Panc1 (cell line): ENCODE data around the gene CD83. TPM values are rescaled to one million over a fixed set of nuclear protein-coding genes. Genes with fewer than 3 reads are reported as not detected.

ENCODE experiments used
- ATAC-seq: fragments of 200-7000 bp; cut with Tn5 transposase; 2 replicates; pipeline ENCODE4 v1.9.1; 2020; ENCODE audit warnings: mild to moderate bottlenecking, moderate library complexity
- BruUV-seq: library from RNA; stranded (reverse); fragments of 400-500 nt; replicated peaks from 2 replicates; lab custom pipeline; 2021; lab: Mats Ljungman, UMichigan
- CTCF ChIA-PET: fragments of 300-600 bp; sonication (Branson Sonifier 250); formaldehyde crosslinking; loops from one replicate; lab custom pipeline; 2022; ENCODE audit warnings: antibody characterized with exemption; lab: Charles Lee
- POLR2A ChIA-PET: fragments of 300-600 bp; sonication (Branson Sonifier 250); formaldehyde crosslinking; loops from one replicate; lab custom pipeline; 2022; ENCODE audit warnings: antibody characterized with exemption; lab: Charles Lee
- DNase-seq: peaks from one replicate; pipeline ENCODE4 v3.0.0-alpha.2; 2010; ENCODE audit warnings: low read depth, low spot score
- H3K27ac ChIP-seq: 2 replicates; pipeline ENCODE4 v1.5.1; 2011; ENCODE audit warnings: mild to moderate bottlenecking, low read length, inconsistent platforms
- H3K27me3 ChIP-seq: fragments of 200-500 bp; sonication (Bioruptor generic); 2 replicates; pipeline ENCODE4 v1.6.0; 2014; ENCODE audit warnings: low read length, inconsistent platforms; ENCODE audit not compliant: control insufficient read depth, insufficient read depth
- H3K36me3 ChIP-seq: fragments of 200-500 bp; sonication (Bioruptor generic); 2 replicates; pipeline ENCODE4 v1.5.1; 2014; ENCODE audit warnings: inconsistent platforms, mild to moderate bottlenecking, low read length, moderate library complexity; ENCODE audit not compliant: control insufficient read depth, insufficient read depth
- H3K4me1 ChIP-seq: 2 replicates; pipeline ENCODE4 v1.5.1; 2011; ENCODE audit warnings: inconsistent platforms, mild to moderate bottlenecking, low read length, moderate library complexity; ENCODE audit not compliant: control insufficient read depth, insufficient read depth
- H3K4me3 ChIP-seq, 2 experiments: 2 replicates each; pipeline ENCODE4 v1.5.1; 2011 to 2012; ENCODE audit warnings: low read depth in 2 of 2, low read length in 2 of 2, mild to moderate bottlenecking in 2 of 2, inconsistent platforms in 1 of 2, moderate library complexity in 1 of 2
- H3K9me3 ChIP-seq: fragments of 200-500 bp; sonication (Bioruptor generic); 2 replicates; pipeline ENCODE4 v1.5.1; 2014; ENCODE audit warnings: low read depth, mild to moderate bottlenecking, inconsistent platforms, low read length, moderate library complexity; ENCODE audit not compliant: control insufficient read depth, insufficient read depth
- POLR2AphosphoS5 ChIP-seq: IDR thresholded peaks from 2 replicates; pipeline ENCODE4 v1.6.1; 2012; ENCODE audit warnings: mild to moderate bottlenecking, low read depth, low read length, moderate library complexity
- SIN3A ChIP-seq: IDR thresholded peaks from 2 replicates; pipeline ENCODE4 v1.6.1; 2012; ENCODE audit warnings: low read depth, mild to moderate bottlenecking, low read length, moderate library complexity, borderline replicate concordance; ENCODE audit not compliant: insufficient read depth
- TCF7L2 ChIP-seq: IDR thresholded peaks from 2 replicates; pipeline ENCODE4 v1.6.1; 2011; ENCODE audit warnings: mild to moderate bottlenecking, low read depth, low read length, inconsistent platforms
- in situ Hi-C: cut with HindIII; loops from 2 replicates; pipeline ENCODE4 v1.10.0; 2016; ENCODE audit warnings: low sequenced_read_pairs, low pct_unique_long_range_greater_than_20kb
- intact Hi-C: fragments of 100-400 bp; cut with micrococcal nuclease; formaldehyde crosslinking; loops from one replicate; pipeline ENCODE4 v1.10.0; 2022; ENCODE audit not compliant: unreplicated experiment
- total RNA-seq: library from RNA; stranded (reverse); gene quantifications from one replicate; pipeline ENCODE4 v1.2.1, GENCODE V29; 2021; ENCODE audit not compliant: unreplicated experiment
- TF ChIP-seq, protein P1 (sequence below), 2 experiments: IDR thresholded peaks; 2 replicates each; pipeline ENCODE4 v1.6.1; 2011 to 2012; ENCODE audit warnings: low read depth in 2 of 2, control low read depth in 1 of 2, low read length in 1 of 2, mild to moderate bottlenecking in 1 of 2, moderate library complexity in 1 of 2; ENCODE audit not compliant: insufficient read depth in 1 of 2
- TF ChIP-seq, protein P2 (sequence below): fragments of 450-650 bp; IDR thresholded peaks from 2 replicates; pipeline ENCODE4 v1.5.1; 2017; ENCODE audit warnings: mild to moderate bottlenecking

The CD83 gene
- total RNA-seq, 1 experiment from 2014 or later, result 5.3 TPM

DNA sequence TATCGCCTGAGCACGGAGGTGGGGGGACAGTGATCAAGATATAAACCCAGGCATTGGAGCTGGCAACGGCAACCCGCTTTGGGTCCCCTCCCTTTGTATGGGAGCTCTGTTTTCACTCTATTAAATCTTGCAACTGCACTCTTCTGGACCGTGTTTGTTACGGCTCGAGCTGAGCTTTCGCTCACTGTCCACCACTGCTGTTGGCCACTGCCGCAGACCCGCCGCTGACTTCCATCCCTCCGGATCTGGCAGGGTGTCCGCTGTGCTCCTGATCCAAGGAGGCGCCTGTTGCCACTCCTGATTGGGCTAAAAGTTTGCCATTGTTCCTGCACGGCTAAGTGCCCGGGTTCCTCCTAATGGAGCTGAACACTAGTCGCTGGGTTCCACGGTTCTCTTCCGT, 48.9 kb upstream of the CD83 start:
- no peaks in the 10 kb centered on the region for H3K4me1 ChIP-seq
- BruUV-seq, result no TSS peak
- POLR2A ChIA-PET, result interaction anchor here (0.6 kb wide), 1 partner anchor 34 kb away, joined by 3 read pairs; no protein-coding TSS in a partner anchor
- ATAC-seq (no peak), DNase-seq (no peak)
- no peaks in the 10 kb centered on the region for H3K36me3 ChIP-seq
- in situ Hi-C loops, result no loop called here
- intact Hi-C loops, result loop anchor here (5.0 kb wide), 1 partner anchor 271 kb away; no protein-coding TSS in a partner anchor
- no peaks in the 10 kb centered on the region for H3K9me3 ChIP-seq
- TF ChIP-seq SIN3A (no peak), TCF7L2 (no peak)
- H3K27me3 ChIP-seq, result no peaks in the 10 kb centered on the region
- no peak overlapping the region for H3K4me3 ChIP-seq
- CTCF ChIA-PET, result interaction anchor here (0.8 kb wide), 1 partner anchor 22 kb away, joined by 3 read pairs; no protein-coding TSS in a partner anchor
- H3K27ac ChIP-seq, result no peak overlapping the region

DNA sequence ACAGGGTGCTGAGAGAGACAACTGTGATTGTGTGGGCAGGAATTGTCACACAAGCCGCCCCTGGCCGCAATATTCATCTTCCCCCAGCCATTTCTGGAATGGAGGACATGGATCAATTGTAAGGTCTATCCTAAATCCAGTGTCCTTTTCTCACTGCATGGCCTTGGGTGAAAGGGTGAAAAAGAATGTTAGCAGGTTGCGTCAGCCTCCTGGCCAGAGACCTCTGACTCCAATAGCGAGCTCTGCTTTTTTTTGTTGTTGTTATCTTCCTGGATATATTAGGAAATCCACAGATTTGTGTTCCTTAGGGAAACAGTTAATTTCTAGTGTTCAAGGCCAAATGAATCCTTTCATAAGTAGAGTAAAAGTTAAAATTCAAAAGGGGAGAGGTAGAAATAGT, 47.1 kb upstream of the CD83 start:
- DNase-seq (no peak), ATAC-seq (no peak)
- no peaks in the 10 kb centered on the region for H3K9me3 ChIP-seq
- in situ Hi-C loops, result no loop called here
- no peaks in the 10 kb centered on the region for H3K36me3 ChIP-seq
- H3K4me1 ChIP-seq, result peaks cover 6% of the 10 kb centered on the region
- BruUV-seq, result no TSS peak
- TF ChIP-seq TCF7L2 (no peak), POLR2AphosphoS5 (no peak), SIN3A (no peak)
- TF ChIP-seq, protein P1, sequence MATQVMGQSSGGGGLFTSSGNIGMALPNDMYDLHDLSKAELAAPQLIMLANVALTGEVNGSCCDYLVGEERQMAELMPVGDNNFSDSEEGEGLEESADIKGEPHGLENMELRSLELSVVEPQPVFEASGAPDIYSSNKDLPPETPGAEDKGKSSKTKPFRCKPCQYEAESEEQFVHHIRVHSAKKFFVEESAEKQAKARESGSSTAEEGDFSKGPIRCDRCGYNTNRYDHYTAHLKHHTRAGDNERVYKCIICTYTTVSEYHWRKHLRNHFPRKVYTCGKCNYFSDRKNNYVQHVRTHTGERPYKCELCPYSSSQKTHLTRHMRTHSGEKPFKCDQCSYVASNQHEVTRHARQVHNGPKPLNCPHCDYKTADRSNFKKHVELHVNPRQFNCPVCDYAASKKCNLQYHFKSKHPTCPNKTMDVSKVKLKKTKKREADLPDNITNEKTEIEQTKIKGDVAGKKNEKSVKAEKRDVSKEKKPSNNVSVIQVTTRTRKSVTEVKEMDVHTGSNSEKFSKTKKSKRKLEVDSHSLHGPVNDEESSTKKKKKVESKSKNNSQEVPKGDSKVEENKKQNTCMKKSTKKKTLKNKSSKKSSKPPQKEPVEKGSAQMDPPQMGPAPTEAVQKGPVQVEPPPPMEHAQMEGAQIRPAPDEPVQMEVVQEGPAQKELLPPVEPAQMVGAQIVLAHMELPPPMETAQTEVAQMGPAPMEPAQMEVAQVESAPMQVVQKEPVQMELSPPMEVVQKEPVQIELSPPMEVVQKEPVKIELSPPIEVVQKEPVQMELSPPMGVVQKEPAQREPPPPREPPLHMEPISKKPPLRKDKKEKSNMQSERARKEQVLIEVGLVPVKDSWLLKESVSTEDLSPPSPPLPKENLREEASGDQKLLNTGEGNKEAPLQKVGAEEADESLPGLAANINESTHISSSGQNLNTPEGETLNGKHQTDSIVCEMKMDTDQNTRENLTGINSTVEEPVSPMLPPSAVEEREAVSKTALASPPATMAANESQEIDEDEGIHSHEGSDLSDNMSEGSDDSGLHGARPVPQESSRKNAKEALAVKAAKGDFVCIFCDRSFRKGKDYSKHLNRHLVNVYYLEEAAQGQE (IDR thresholded peaks at IDR 0.05; ENCODE audit: insufficient read depth in 1 of 2, low read depth in 2 of 2, low read length in 1 of 2), result no peak
- TF ChIP-seq, protein P2, sequence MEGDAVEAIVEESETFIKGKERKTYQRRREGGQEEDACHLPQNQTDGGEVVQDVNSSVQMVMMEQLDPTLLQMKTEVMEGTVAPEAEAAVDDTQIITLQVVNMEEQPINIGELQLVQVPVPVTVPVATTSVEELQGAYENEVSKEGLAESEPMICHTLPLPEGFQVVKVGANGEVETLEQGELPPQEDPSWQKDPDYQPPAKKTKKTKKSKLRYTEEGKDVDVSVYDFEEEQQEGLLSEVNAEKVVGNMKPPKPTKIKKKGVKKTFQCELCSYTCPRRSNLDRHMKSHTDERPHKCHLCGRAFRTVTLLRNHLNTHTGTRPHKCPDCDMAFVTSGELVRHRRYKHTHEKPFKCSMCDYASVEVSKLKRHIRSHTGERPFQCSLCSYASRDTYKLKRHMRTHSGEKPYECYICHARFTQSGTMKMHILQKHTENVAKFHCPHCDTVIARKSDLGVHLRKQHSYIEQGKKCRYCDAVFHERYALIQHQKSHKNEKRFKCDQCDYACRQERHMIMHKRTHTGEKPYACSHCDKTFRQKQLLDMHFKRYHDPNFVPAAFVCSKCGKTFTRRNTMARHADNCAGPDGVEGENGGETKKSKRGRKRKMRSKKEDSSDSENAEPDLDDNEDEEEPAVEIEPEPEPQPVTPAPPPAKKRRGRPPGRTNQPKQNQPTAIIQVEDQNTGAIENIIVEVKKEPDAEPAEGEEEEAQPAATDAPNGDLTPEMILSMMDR, result no peak
- intact Hi-C loops, result no loop called here
- ChIA-PET CTCF (no interaction called here), POLR2A (no interaction called here)
- no peak overlapping the region for H3K27ac ChIP-seq
- no peak overlapping the region for H3K4me3 ChIP-seq
- H3K27me3 ChIP-seq, result no peaks in the 10 kb centered on the region

DNA sequence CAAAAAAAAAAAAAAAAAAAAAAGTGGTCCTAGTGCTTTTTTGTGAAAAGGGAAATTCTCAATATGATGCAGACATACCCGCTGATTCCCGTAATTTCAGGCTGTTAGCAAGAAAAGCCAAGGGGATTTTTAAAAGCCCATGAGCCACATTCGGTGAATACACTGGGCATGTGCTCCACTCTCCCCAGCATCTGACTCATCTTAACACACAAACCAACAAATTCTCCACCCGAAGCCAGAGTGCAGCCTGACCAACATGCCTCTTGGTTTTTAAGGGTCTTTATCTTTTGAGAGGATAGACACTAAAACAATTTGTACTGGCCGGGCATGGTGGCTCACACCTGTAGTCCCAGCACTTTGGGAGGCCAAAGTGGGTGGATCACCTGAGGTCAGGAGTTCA, 45.5 kb upstream of the CD83 start:
- no peaks in the 10 kb centered on the region for H3K27me3 ChIP-seq
- intact Hi-C loops, result no loop called here
- H3K27ac ChIP-seq, result no peak overlapping the region
- in situ Hi-C loops, result no loop called here
- ChIA-PET CTCF (no interaction called here), POLR2A (no interaction called here)
- BruUV-seq, result no TSS peak
- TF ChIP-seq, protein P1 (IDR thresholded peaks at IDR 0.05; ENCODE audit: insufficient read depth in 1 of 2, low read depth in 2 of 2, low read length in 1 of 2), result no peak
- TF ChIP-seq, protein P2, result no peak
- TF ChIP-seq SIN3A (no peak), TCF7L2 (no peak), POLR2AphosphoS5 (no peak)
- no peak overlapping the region for H3K4me3 ChIP-seq
- no peaks in the 10 kb centered on the region for H3K9me3 ChIP-seq
- H3K4me1 ChIP-seq, result peaks cover 6% of the 10 kb centered on the region
- H3K36me3 ChIP-seq, result no peaks in the 10 kb centered on the region
- DNase-seq (no peak), ATAC-seq (no peak)
